HepG2 (cell line): ENCODE measurements around the gene ATP9A. TPM values are rescaled to one million over a fixed set of nuclear protein-coding genes. Genes with fewer than 3 reads are reported as not detected.

Source experiments
- CBX2 ChIP-seq, 2 experiments: fragments of 200-600 bp in 1 of 2; sonication (generic); formaldehyde crosslinking in 1 of 2; IDR thresholded peaks; 2 replicates each; pipeline versions ENCODE4 v1.7.0 to v1.8.1; 2018 to 2022; ENCODE audit warnings: low read depth in 2 of 2, low read length in 1 of 2, mild to moderate bottlenecking in 1 of 2, missing genetic modification reagents in 1 of 2
- GATA4 ChIP-seq: sonication (generic); IDR thresholded peaks from 2 replicates; pipeline ENCODE4 v1.6.1; 2016; ENCODE audit warnings: antibody characterized with exemption, low read depth, borderline replicate concordance
- HIVEP1 ChIP-seq: sonication (generic); formaldehyde crosslinking; IDR thresholded peaks from 2 replicates; pipeline ENCODE4 v1.4.0; 2020; ENCODE audit warnings: mild to moderate bottlenecking, missing genetic modification reagents
- ISX ChIP-seq: sonication (generic); formaldehyde crosslinking; conservative IDR thresholded peaks from 2 replicates; pipeline ENCODE4 v1.5.0; 2020; ENCODE audit warnings: missing genetic modification reagents
- SALL1 ChIP-seq: sonication (generic); formaldehyde crosslinking; IDR thresholded peaks from 2 replicates; pipeline ENCODE4 v1.8.0; 2022; ENCODE audit warnings: mild to moderate bottlenecking, missing genetic modification reagents
- SRSF4 ChIP-seq: fragments of 200-400 bp; formaldehyde crosslinking; IDR thresholded peaks from one replicate; pipeline ENCODE4 v1.6.1; 2018; ENCODE audit warnings: mild to moderate bottlenecking, low read depth, low read length, moderate library complexity; ENCODE audit not compliant: poor library complexity, severe bottlenecking
- YEATS2 ChIP-seq: sonication (generic); formaldehyde crosslinking; IDR thresholded peaks from 2 replicates; pipeline ENCODE4 v1.4.0; 2020; ENCODE audit warnings: missing genetic modification reagents, borderline replicate concordance
- ZNF597 ChIP-seq: sonication (generic); formaldehyde crosslinking; IDR thresholded peaks from 2 replicates; pipeline ENCODE4 v1.5.0; 2020; ENCODE audit warnings: missing genetic modification reagents
- polyA plus RNA-seq, 8 experiments: library from polyadenylated mRNA; depleted of rRNA in 3 of 8; stranded (reverse) in 7 of 8; unstranded in 1 of 8; fragments of >200 nt; fragmentation: Illumina TruSeq in 4 of 8; extraction: Trizol in 4 of 8; gene quantifications; 2 replicates each; pipeline versions ENCODE4 v1.2.1 to v1.2.3, GENCODE V29; 2011 to 2016; ENCODE audit warnings: low read depth in 4 of 8, missing spikeins in 1 of 8, mixed read lengths in 1 of 8; ENCODE audit not compliant: insufficient read depth in 1 of 8
- total RNA-seq, 5 experiments: library from RNA; depleted of rRNA; stranded (reverse); fragments of >200 nt; fragmentation: Illumina TruSeq; extraction: Trizol; gene quantifications; 2 replicates each; pipeline ENCODE4 v1.2.3, GENCODE V29; 2016; ENCODE audit warnings: low read depth in 1 of 5
- TF ChIP-seq, protein P1 (sequence below): sonication (generic); formaldehyde crosslinking; IDR thresholded peaks from 2 replicates; pipeline ENCODE4 v1.4.0; 2020; ENCODE audit warnings: low read depth, missing genetic modification reagents
- TF ChIP-seq, protein P2 (sequence below): IDR thresholded peaks from 2 replicates; pipeline ENCODE4 v1.6.1; 2016; ENCODE audit warnings: missing compliant biosample characterization, missing genetic modification reagents, borderline replicate concordance

Gene ATP9A
- total and polyA plus RNA-seq, 2 of the 13 experiments (the other 11 are each of a cell fraction or from before 2014, with no cell fraction given): 11.8 to 18.5 TPM

- TF ChIP-seq, protein P1, sequence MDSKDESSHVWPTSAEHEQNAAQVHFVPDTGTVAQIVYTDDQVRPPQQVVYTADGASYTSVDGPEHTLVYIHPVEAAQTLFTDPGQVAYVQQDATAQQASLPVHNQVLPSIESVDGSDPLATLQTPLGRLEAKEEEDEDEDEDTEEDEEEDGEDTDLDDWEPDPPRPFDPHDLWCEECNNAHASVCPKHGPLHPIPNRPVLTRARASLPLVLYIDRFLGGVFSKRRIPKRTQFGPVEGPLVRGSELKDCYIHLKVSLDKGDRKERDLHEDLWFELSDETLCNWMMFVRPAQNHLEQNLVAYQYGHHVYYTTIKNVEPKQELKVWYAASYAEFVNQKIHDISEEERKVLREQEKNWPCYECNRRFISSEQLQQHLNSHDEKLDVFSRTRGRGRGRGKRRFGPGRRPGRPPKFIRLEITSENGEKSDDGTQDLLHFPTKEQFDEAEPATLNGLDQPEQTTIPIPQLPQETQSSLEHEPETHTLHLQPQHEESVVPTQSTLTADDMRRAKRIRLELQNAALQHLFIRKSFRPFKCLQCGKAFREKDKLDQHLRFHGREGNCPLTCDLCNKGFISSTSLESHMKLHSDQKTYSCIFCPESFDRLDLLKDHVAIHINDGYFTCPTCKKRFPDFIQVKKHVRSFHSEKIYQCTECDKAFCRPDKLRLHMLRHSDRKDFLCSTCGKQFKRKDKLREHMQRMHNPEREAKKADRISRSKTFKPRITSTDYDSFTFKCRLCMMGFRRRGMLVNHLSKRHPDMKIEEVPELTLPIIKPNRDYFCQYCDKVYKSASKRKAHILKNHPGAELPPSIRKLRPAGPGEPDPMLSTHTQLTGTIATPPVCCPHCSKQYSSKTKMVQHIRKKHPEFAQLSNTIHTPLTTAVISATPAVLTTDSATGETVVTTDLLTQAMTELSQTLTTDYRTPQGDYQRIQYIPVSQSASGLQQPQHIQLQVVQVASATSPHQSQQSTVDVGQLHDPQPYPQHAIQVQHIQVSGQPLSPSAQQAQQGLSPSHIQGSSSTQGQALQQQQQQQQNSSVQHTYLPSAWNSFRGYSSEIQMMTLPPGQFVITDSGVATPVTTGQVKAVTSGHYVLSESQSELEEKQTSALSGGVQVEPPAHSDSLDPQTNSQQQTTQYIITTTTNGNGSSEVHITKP (CRISPR knock-in tag): no peak
- TF ChIP-seq GATA4: no peak
- 0 out of 2 replicates have a peak, but pooled peaks have one; percentile 53 for TF ChIP-seq CBX2 (IDR thresholded peaks at IDR 0.05; ENCODE audit: low read depth, low read length)
- TF ChIP-seq CBX2 (CRISPR knock-in tag; IDR thresholded peaks at IDR 0.05; ENCODE audit: low read depth): peak; percentile 87; the same call in 1 of the 2 replicates
- no peak for TF ChIP-seq ZNF597
- no peak for TF ChIP-seq YEATS2
- TF ChIP-seq ISX (CRISPR knock-in tag): peak; percentile 84; the same call in 1 of the 2 replicates
- TF ChIP-seq SALL1 (CRISPR knock-in tag): no peak
- TF ChIP-seq, protein P2, sequence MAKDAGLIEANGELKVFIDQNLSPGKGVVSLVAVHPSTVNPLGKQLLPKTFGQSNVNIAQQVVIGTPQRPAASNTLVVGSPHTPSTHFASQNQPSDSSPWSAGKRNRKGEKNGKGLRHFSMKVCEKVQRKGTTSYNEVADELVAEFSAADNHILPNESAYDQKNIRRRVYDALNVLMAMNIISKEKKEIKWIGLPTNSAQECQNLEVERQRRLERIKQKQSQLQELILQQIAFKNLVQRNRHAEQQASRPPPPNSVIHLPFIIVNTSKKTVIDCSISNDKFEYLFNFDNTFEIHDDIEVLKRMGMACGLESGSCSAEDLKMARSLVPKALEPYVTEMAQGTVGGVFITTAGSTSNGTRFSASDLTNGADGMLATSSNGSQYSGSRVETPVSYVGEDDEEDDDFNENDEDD (CRISPR knock-in tag): 0 out of 2 replicates have a peak, but pooled peaks have one; percentile 21
- TF ChIP-seq SRSF4: no peak
- TF ChIP-seq HIVEP1 (CRISPR knock-in tag): no peak; the same call in 1 of the 2 replicates
Observed at GRCh38 chr20:51801122-51801822, 33.1 kb upstream of the ATP9A start (continued).
